GM20431 (cell line): Measurements from ENCODE around the gene UNC119B.
"Not testable (repeated sequence)": the region's sequence is repeated elsewhere in the genome, so short reads cannot be mapped to it uniquely, and the experiment has no call there.

Experiments
- in situ Hi-C: fragments of 300-500 bp; cut with MseI, MboI; formaldehyde crosslinking; loops from one replicate; pipeline ENCODE4 v1.15.0; 2020; ENCODE audit warnings: low sequenced_read_pairs; ENCODE audit not compliant: unreplicated experiment

The UNC119B gene

GRCh38 chr12:120713861-120714482, 3.7 kb downstream of the UNC119B start:
- in situ Hi-C loops = no loop called here

DNA sequence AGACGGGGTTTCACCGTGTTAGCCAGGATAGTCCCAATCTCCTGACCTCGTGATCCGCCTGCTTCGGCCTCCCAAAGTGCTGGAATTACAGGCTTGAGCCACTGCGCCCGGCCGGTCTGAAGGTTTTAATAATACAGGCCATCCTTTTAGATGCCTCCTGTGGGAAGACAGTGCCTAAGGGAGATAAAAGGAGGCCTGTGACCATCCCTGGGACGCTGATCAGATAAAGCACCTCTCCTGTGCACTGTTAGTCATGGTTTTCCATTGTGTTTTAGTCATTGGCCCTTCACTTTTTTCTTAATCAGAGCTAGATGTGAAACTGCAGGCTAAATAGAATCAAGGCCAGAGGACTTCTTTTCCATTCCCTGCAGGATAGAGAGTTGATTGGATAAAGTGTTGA, 7.8 kb downstream of the UNC119B start:
- in situ Hi-C loops = no loop called here

GRCh38 chr12:120719072-120719471, 8.8 kb downstream of the UNC119B start:
- in situ Hi-C loops = no loop called here

DNA sequence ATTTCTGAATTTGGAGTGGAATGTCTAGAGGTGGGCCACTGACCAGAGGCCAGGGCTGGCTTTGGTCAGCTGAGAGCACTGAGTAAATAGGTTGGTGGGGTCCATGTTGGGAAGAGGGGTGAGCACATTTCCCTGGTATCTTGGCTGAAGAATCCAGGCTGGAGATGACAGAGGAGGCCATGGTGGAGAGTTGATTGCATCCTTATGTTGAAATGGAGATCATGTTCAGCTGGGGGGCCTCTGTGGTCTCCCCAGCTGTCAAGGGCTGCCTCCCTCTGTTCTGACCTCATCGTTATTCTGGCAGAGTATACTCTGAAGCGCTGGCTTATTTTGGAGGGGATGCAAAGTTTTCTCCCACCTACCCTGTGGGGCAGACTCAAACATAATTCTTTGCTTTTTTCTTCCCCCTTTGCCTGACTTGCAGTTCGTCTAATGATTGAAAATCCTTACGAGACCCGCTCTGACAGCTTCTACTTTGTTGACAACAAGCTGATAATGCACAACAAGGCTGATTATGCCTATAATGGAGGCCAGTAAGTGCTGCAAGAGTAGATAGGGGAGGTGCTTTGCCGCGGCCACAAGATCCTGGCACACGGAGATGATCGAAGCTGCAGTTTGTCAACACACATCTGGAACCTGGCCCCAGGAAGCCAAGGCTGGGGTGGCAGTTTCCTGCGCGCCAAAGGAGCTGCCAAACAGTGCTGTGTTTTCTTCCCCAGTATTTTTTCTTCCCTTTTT, 9.4 kb downstream of the UNC119B start:
- in situ Hi-C loops = no loop called here

- in situ Hi-C loops = no loop called here
Measured at GRCh38 chr12:120720234-120720986, 10.2 kb downstream of the UNC119B start.

- in situ Hi-C loops = no loop called here
Measured at GRCh38 chr12:120720987-120721801, 10.9 kb downstream of the UNC119B start.

DNA sequence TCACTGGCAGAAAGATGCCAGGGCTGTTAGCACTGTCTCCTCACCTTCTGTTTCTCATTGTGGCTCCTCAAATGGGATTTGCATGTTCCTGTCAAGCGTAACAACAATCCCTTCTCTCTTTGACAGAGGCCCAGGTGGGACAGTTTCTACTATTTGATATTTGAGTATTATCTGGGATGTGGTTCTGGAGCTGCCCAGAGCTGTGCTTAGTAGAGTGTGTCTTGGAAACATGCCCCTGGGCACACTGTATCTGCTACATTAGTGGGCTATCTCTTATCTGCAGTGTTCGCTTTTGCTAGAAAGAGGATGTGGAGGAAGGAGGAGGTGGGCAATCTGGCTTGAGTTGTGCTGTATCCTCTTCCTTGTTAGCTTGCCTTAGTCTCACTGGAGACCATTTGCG, 11.6 kb downstream of the UNC119B start:
- in situ Hi-C loops = no loop called here

GRCh38 chr12:120722784-120723183, 12.5 kb downstream of the UNC119B start:
- in situ Hi-C loops = no loop called here

DNA sequence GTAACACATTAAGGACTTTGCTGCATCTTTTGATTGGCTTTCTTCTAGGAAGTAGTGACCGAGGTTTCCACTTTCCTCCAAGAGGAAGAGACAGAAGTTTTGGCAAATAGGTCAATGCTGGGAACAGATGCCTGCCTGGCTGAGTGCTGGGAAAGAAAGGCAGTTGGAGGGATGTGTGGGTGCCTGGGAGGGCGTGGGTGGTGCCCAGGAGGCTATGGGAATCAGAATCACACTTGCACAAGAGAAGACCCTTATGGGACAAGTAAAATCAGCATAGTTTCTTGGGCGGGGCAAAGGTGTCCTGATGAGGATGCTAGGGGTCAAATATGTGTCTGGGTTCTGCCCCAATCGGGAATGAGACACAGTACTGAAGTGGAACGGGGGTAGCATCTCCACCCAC, 14.5 kb downstream of the UNC119B start:
- in situ Hi-C loops = no loop called here

- in situ Hi-C loops = no loop called here
Measured at GRCh38 chr12:120725151-120725658, 14.9 kb downstream of the UNC119B start.

GRCh38 chr12:120725659-120726509, 15.6 kb downstream of the UNC119B start, which contains the start of gene ACADS:
ACADS (plus strand) TSS chr12:120725826; CDS start chr12:120725886, 60 bp downstream.
- in situ Hi-C loops = no loop called here

DNA sequence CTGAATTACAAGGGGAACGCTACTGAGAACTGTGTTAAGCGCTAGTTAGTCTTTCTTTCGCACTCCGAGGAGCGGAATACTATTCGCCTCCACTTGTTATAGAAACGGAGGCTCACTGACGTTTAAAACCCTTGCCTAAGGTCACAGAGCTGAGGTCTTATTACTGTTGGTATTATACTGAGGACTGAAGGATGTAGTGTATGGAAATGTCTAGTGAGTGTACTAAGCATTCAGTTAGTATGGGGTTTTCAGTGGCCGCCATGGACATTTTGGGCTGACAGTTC, 16.2 kb downstream of the UNC119B start:
- in situ Hi-C loops = no loop called here

GRCh38 chr12:120726961-120727360, 16.7 kb downstream of the UNC119B start:
- in situ Hi-C loops = no loop called here

DNA sequence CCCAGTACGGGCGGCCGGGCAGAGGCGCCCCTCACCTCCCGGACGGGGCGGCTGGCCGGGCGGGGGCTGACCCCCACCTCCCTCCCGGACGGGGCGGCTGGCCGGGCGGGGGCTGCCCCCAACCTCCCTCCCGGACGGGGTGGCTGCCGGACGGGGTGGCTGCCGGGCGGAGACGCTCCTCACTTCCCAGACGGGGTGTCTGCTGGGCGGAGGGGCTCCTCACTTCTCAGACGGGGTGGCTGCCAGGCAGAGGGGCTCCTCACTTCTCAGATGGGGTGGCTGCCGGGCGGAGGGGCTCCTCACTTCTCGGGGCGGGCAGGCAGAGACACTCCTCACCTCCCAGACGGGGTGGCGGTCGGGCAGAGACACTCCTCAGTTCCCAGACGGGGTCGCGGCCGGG, 21.9 kb downstream of the UNC119B start:
- in situ Hi-C loops = not testable (repeated sequence)

- in situ Hi-C loops = no loop called here
Measured at GRCh38 chr12:120733574-120733973, 23.3 kb downstream of the UNC119B start.

DNA sequence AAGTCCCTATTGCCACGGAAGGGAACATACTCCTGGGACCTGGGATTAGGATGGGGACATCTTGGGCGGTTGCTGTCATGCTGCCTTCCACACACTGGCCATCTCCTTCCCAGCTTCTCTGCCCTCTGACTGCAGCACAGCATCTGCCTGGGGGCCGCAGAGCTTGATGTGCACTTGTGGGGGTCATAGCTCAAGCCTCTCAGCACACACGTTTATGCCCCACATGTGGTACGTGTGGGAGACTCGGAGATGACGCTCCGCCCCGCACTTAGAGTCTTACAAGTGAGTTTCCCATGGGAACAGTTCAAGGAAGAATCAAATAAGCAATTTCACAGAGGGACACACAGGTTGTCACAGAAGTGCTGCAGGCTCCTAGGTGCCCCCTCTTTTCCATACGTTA, 24.0 kb downstream of the UNC119B start:
- in situ Hi-C loops = no loop called here

- in situ Hi-C loops = no loop called here
Measured at GRCh38 chr12:120735181-120735580, 24.9 kb downstream of the UNC119B start.

DNA sequence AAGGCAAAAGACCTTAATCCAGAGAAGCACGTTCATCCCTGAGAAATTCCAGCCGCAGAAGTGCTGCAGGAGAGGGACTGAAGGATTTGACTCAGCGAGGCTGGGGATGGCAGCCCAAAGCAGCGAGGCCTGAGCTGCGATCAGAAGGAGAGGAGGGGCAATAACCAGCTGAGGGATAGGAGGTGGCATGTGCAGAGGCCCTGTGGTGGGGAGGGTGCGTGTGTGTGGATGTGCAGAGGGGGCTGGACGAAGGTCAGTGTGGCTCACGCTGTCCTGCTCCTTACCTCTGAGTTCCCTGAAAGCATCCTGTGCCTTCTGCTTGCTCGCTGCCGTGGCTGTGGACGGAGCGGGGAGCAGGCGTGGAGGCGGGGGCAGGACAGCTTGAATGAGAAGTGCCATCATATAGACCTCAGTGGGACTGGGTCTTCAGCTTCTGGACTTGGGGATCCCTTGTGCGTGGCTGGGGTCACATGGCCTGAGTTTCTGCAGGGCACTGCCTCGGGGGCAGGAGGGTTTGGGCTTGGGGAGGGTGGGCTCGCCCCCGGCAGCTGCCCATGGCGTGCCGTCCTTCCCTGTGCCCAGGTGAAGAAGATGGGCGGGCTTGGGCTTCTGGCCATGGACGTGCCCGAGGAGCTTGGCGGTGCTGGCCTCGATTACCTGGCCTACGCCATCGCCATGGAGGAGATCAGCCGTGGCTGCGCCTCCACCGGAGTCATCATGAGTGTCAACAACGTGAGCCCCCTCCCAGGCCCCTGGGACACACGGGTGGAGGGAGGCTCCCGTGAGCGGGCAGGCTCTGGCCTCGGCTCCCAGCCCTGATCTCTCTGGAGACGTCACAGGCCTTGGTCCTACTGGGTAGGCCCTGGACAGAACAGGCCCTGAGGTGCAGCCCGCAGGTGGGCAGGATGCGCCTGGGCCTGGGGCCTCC, 26.4 kb downstream of the UNC119B start:
- in situ Hi-C loops = no loop called here
